Smooth muscle cell (in vitro differentiated cells): ENCODE measurements around the gene FOXL1. TPM values are rescaled to one million over a fixed set of nuclear protein-coding genes. Genes with fewer than 3 reads are reported as not detected.

Source experiments
- DNase-seq: peaks from one replicate; lab custom pipeline; 2025; ENCODE audit not compliant: unreplicated experiment; lab: John Stamatoyannopoulos, UW
- H2AFZ ChIP-seq: fragments of 200-600 bp; sonication (generic); 2 replicates; pipeline ENCODE4 v1.6.0; 2016; ENCODE audit warnings: antibody characterized with exemption, low read depth, mild to moderate bottlenecking
- H3F3A ChIP-seq: fragments of 200-600 bp; sonication (generic); 2 replicates; pipeline ENCODE4 v1.6.0; 2017; ENCODE audit warnings: antibody characterized with exemption, low read depth
- H3K27ac ChIP-seq: fragments of 200-600 bp; sonication (generic); 2 replicates; pipeline ENCODE4 v1.5.1; 2016; ENCODE audit warnings: low read depth, mild to moderate bottlenecking
- H3K27me3 ChIP-seq: fragments of 200-600 bp; sonication (generic); 2 replicates; pipeline ENCODE4 v1.6.1; 2016; ENCODE audit warnings: low read depth, mild to moderate bottlenecking
- H3K36me3 ChIP-seq: fragments of 200-600 bp; sonication (generic); 2 replicates; pipeline ENCODE4 v1.5.1; 2016; ENCODE audit warnings: low read depth
- H3K4me1 ChIP-seq: fragments of 200-600 bp; sonication (generic); 2 replicates; pipeline ENCODE4 v1.5.1; 2016; ENCODE audit warnings: low read depth
- H3K4me2 ChIP-seq: fragments of 200-600 bp; sonication (generic); 2 replicates; pipeline ENCODE4 v1.6.0; 2016; ENCODE audit warnings: mild to moderate bottlenecking
- H3K4me3 ChIP-seq: fragments of 200-600 bp; sonication (generic); 2 replicates; pipeline ENCODE4 v1.5.1; 2016; ENCODE audit warnings: mild to moderate bottlenecking
- H3K79me2 ChIP-seq: fragments of 200-600 bp; sonication (generic); 2 replicates; pipeline ENCODE4 v1.6.0; 2016; ENCODE audit warnings: low read depth, mild to moderate bottlenecking
- H3K9ac ChIP-seq: fragments of 200-600 bp; sonication (generic); 2 replicates; pipeline ENCODE4 v1.6.0; 2016; ENCODE audit warnings: low read depth
- H3K9me3 ChIP-seq: fragments of 200-600 bp; sonication (generic); replicated peaks from 2 replicates; pipeline ENCODE4 v1.5.1; 2016; ENCODE audit warnings: low read depth
- H4K20me1 ChIP-seq: fragments of 200-600 bp; sonication (generic); 2 replicates; pipeline ENCODE4 v1.6.0; 2016; ENCODE audit warnings: low read depth
- WGBS: methylation state at CpG from one replicate; pipeline ENCODE4 v1.1.7; 2016; ENCODE audit warnings: low lambda C conversion rate; 5-methylcytosine and 5-hydroxymethylcytosine counted together
- polyA plus RNA-seq: library from polyadenylated mRNA; unstranded; fragments of >200 nt; fragmentation: Nextera tagmentation; extraction: Ambion mirVana; gene quantifications from 2 replicates; pipeline ENCODE4 v1.2.1, GENCODE V29; 2016
- total RNA-seq: library from RNA; depleted of rRNA; stranded (reverse); fragments of >200 nt; gene quantifications from 2 replicates; pipeline ENCODE4 v1.2.3, GENCODE V29; 2014
- TF ChIP-seq, protein P1 (sequence below): fragments of 200-600 bp; sonication (generic); IDR thresholded peaks from 2 replicates; pipeline ENCODE4 v1.5.1; 2017; ENCODE audit warnings: borderline replicate concordance, mild to moderate bottlenecking, antibody characterized with exemption; ENCODE audit not compliant: insufficient read depth, poor library complexity, severe bottlenecking

The FOXL1 gene
- total and polyA plus RNA-seq, 2 experiments from 2014 or later = 4.6 to 5.4 TPM

DNA sequence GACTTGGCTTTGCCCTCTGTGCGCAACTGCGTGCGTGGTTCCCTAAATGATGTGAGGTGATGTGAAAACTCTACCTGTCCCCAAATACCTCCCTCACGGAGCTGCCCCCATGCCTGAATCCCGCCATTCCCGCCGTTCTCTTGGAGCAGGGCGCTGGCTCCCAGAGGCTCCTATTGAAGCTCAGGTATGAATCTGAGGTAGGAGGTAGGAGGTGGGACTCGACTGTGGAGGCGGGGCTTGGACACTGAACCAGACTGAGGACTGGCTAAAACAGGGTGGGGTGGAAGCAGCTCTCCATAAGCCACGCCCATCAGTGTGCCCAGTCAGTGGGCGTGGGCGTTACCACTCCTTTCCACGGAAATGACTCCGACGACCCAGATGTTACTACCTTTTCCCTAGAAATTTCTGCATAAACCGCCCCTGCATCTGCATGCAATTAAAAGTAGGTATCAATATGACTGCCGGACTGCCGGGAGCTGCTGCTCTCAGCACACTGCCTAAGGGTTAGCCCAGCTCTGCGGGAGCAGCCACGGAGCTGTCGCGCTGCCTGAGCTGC, 41.0 kb downstream of the FOXL1 start:
- DNase-seq = no peak
- no peaks in the 10 kb centered on the region for H4K20me1 ChIP-seq
- TF ChIP-seq, protein P1, sequence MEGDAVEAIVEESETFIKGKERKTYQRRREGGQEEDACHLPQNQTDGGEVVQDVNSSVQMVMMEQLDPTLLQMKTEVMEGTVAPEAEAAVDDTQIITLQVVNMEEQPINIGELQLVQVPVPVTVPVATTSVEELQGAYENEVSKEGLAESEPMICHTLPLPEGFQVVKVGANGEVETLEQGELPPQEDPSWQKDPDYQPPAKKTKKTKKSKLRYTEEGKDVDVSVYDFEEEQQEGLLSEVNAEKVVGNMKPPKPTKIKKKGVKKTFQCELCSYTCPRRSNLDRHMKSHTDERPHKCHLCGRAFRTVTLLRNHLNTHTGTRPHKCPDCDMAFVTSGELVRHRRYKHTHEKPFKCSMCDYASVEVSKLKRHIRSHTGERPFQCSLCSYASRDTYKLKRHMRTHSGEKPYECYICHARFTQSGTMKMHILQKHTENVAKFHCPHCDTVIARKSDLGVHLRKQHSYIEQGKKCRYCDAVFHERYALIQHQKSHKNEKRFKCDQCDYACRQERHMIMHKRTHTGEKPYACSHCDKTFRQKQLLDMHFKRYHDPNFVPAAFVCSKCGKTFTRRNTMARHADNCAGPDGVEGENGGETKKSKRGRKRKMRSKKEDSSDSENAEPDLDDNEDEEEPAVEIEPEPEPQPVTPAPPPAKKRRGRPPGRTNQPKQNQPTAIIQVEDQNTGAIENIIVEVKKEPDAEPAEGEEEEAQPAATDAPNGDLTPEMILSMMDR = no peak
- 94% methylated on average over 23 of the region's 23 CpGs for WGBS
- no peak overlapping the region for H3K4me2 ChIP-seq
- H3K27ac ChIP-seq = no peak overlapping the region
- H3K4me3 ChIP-seq = no peak overlapping the region
- H3K4me1 ChIP-seq = no peaks in the 10 kb centered on the region
- no peaks in the 10 kb centered on the region for H3K36me3 ChIP-seq
- H2AFZ ChIP-seq = no peak overlapping the region
- no peaks in the 10 kb centered on the region for H3K79me2 ChIP-seq
- H3K9ac ChIP-seq = no peak overlapping the region
- H3K27me3 ChIP-seq = no peaks in the 10 kb centered on the region
- H3K9me3 ChIP-seq = no peaks in the 10 kb centered on the region
- H3F3A ChIP-seq = no peaks in the 10 kb centered on the region

DNA sequence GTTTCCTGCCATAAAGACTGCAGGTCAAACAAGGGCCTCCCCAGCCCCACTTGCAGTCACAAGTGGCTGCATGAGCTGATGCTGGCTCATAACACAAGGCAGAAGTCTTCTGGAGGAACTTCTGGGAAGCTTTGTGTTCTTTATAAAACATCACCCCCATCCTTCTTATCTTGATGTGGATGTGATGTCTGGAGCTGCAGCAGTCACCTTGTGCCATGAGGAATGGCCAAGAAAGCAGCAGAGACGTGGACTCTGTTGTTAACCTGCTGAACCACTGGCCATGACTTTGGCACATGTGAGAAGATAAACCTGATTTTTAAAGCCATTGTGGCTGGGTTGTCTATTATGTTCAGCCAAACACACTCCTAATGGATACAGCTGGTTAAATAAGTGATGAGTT, 41.8 kb downstream of the FOXL1 start:
- DNase-seq = no peak
- WGBS = 86% methylated on average over 1 of the region's 1 CpG

DNA sequence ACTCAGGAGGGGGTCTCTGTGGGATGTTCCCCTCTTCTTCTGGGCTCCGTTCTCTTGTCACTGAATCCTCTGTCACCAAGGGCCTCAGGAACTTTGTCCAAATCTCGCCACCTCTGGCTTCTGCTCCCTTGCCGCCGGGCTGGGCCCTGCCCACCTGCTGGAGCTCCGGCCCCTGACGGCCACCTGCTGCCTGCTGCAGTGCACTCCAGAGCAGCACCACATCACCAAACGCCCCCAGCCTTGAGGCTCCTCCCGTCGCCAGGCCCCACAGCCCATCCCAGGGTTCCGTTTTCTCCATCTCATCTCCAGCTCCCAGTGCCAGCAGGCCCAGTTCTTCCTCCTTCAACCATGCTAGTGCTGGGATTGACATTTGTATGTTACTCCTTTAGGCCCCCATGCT, 43.6 kb downstream of the FOXL1 start:
- DNase-seq = no peak
- TF ChIP-seq, protein P1 = no peak
- 91% methylated on average over 10 of the region's 10 CpGs for WGBS
- Histone ChIP-seq H3K79me2 (no peaks in the 10 kb centered on the region), H3K9me3 (no peaks in the 10 kb centered on the region), H3K27ac (no peak overlapping the region), H3K4me2 (no peak overlapping the region), H2AFZ (no peak overlapping the region), H3K27me3 (no peaks in the 10 kb centered on the region), H3K4me1 (no peaks in the 10 kb centered on the region), H3K36me3 (no peaks in the 10 kb centered on the region), H3K9ac (no peak overlapping the region), H3F3A (no peaks in the 10 kb centered on the region), H4K20me1 (no peaks in the 10 kb centered on the region), H3K4me3 (no peak overlapping the region)

More for the DNA sequence above, 41.8 kb downstream of the FOXL1 start:
- H3K36me3 ChIP-seq = no peaks in the 10 kb centered on the region
- no peaks in the 10 kb centered on the region for H3K4me1 ChIP-seq
- no peak overlapping the region for H3K27ac ChIP-seq
- H3K9ac ChIP-seq = no peak overlapping the region
- H3K9me3 ChIP-seq = no peaks in the 10 kb centered on the region
- TF ChIP-seq, protein P1 = no peak
- no peak overlapping the region for H3K4me3 ChIP-seq
- no peaks in the 10 kb centered on the region for H4K20me1 ChIP-seq
- no peaks in the 10 kb centered on the region for H3K79me2 ChIP-seq
- no peaks in the 10 kb centered on the region for H3F3A ChIP-seq
- no peaks in the 10 kb centered on the region for H3K27me3 ChIP-seq
- no peak overlapping the region for H2AFZ ChIP-seq
- no peak overlapping the region for H3K4me2 ChIP-seq
